Neuron (in vitro differentiated cells): ENCODE measurements around the gene CTIF.

Experiments used
- H2AFZ ChIP-seq: one replicate; pipeline ENCODE4 v1.6.1; 2013; ENCODE audit warnings: low read depth, mild to moderate bottlenecking, inconsistent platforms, low read length, moderate library complexity
- H3K27me3 ChIP-seq: one replicate; pipeline ENCODE4 v1.6.1; 2013; ENCODE audit warnings: low read length; ENCODE audit not compliant: insufficient read depth
- H3K36me3 ChIP-seq: one replicate; pipeline ENCODE4 v1.6.1; 2013; ENCODE audit warnings: low read length; ENCODE audit not compliant: insufficient read depth
- H3K4me1 ChIP-seq: one replicate; pipeline ENCODE4 v1.6.1; 2013; ENCODE audit warnings: low read length; ENCODE audit not compliant: insufficient read depth
- H3K4me3 ChIP-seq: 2 replicates; pipeline ENCODE4 v1.5.1; 2013; ENCODE audit warnings: mild to moderate bottlenecking, low read length, moderate library complexity
- H3K9me3 ChIP-seq: one replicate; pipeline ENCODE4 v1.6.1; 2013; ENCODE audit warnings: low read length

CTIF gene

DNA sequence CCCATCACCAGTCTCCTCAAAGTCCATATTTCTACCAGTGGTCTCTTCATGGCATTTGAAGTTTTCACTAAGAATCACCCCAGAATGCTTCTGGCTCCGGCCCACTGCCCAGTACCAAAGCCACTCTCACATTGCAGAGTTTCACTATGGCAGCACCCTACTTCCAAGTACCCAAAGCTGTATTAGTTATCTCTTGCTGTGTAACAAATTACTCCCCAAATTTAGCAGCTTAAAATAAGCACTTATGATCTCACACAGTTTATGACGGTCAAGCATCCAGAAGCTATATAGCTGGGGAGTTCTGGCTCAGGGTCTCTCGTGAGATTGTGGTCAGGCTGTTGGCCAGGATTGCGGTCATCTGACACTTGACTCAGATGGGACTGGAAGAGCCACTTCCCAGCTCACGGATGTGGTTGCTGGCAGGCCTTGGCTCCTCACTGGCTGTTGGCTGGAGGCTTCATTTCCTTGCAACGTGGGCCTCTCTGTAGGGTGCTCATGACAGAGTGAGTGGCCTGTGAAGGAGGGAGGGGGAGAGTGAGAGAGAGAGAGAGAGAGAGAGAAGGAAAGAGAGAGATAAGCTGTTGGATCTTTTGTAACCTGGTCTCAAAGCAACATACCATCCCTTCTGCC, 189.5 kb downstream of the CTIF start:
- peaks cover 8% of the 10 kb centered on the region for H3K9me3 ChIP-seq
- H3K27me3 ChIP-seq: no peaks in the 10 kb centered on the region
- no peak overlapping the region for H3K4me3 ChIP-seq
- H2AFZ ChIP-seq: no peak overlapping the region
- H3K4me1 ChIP-seq: peaks cover 3% of the 10 kb centered on the region
- no peaks in the 10 kb centered on the region for H3K36me3 ChIP-seq

DNA sequence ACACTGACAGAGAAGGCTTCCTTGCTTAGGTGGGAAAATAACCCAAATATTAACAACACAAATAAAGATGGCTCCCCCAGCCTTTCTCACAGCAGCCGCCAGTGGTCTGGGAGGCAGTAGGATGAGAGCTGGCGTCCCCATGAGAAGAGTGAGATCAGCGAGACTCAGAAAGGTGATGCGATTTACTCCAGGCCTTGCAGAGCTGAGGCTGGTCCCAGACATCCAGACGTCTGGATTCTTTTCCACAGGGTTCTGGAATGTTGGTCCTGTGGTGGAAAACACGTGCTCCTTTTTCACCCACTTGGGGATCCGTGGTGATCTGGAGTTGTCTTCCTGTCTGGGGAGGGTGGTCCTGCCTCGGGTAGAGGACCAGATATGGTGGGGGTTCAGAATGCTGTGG, 190.6 kb downstream of the CTIF start:
- no peak overlapping the region for H2AFZ ChIP-seq
- no peak overlapping the region for H3K4me3 ChIP-seq
- no peaks in the 10 kb centered on the region for H3K27me3 ChIP-seq
- H3K36me3 ChIP-seq: no peaks in the 10 kb centered on the region
- H3K9me3 ChIP-seq: peaks cover 8% of the 10 kb centered on the region
- H3K4me1 ChIP-seq: peaks cover 8% of the 10 kb centered on the region

DNA sequence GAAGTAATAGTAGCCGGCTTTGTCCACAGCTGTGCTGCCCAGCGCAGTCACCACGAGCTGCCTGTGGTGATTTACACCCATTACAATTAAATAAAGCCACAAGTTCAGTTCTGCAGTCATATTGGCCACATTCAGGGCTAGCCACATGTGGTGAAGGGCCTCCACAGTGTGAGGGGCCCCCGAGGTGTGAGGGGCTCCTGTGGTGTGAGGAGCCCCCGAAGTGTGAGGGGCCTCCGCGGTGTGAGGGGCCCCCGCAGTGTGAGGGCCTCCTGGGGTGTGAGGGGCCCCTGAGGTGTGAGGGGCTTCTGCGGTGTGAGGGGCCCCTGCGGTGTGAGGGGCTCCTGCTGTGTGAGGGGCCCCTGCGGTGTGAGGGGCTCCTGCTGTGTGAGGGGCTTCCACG, 191.2 kb downstream of the CTIF start:
- Histone ChIP-seq H3K27me3 (no peaks in the 10 kb centered on the region), H3K4me1 (peaks cover 8% of the 10 kb centered on the region), H3K36me3 (no peaks in the 10 kb centered on the region)

DNA sequence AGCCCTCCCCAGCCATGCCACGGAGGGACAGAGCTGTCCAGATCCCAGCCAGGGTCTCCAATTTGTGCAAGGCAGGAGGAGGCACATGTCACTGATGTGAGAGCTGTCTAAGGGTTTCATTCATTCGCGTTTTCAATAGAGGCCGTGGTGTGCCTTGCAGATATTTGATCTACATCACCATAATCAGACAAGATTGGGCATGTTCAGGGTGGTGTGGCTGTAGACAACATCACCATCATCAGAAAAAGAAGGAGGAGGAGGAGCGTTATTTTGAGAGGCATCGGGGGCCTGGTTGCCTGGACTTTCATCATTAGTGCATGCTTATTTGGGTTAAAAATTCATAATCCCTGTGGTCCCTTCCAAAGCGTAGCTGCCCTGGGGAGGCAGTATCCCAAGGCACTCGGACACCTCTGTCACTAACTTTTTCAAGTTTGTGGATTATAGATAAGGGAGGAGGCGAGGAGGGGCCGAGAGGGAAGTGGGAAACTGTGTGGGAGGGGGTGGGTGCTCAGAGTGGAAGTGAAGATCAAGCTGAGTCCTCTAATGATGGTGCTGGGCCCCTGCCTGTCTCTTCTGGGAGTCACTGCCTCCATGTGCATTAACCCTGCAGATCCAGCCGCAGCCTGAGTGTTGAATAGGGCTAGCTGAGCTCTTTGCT, 194.1 kb downstream of the CTIF start:
- H3K9me3 ChIP-seq: no peaks in the 10 kb centered on the region
- H3K27me3 ChIP-seq: no peaks in the 10 kb centered on the region
- peaks cover 8% of the 10 kb centered on the region for H3K4me1 ChIP-seq
- no peak overlapping the region for H3K4me3 ChIP-seq
- H2AFZ ChIP-seq: no peak overlapping the region
- H3K36me3 ChIP-seq: no peaks in the 10 kb centered on the region

More for the DNA sequence above, 191.2 kb downstream of the CTIF start:
- Histone ChIP-seq H3K4me3 (no peak overlapping the region), H2AFZ (no peak overlapping the region), H3K9me3 (peaks cover 8% of the 10 kb centered on the region)

DNA sequence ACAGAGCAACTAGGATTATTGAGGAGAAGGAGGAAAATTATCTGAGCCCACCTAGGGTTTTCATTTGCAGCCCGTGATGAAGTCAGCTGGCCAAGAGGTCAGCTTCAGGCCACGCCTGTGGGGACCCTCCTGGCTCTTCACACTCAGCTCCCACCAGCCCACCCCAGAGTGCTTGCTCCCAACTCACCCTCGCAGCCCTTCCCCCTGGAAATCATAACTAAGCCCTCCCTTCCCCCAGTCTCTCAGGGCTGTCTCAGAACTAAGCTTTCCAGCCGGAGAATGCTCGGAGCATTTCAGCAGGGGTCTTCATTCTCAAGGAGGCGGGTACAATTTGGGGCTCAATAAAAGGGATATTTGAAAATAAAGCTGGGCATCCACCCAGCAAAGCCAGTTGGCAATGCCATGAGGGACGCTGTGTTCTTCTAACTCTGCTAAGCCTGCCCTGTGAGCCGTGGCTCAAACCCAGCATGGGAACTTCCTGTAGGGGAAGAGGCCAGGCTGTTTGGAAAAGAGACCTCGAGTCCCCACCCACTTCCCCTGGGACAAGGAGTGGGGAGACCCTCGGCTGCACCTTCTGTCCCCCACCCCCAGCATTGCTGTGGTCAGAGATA, 194.9 kb downstream of the CTIF start:
- Histone ChIP-seq H3K4me3 (no peak overlapping the region), H3K36me3 (no peaks in the 10 kb centered on the region), H3K27me3 (no peaks in the 10 kb centered on the region), H3K9me3 (no peaks in the 10 kb centered on the region), H2AFZ (no peak overlapping the region), H3K4me1 (peaks cover 8% of the 10 kb centered on the region)

DNA sequence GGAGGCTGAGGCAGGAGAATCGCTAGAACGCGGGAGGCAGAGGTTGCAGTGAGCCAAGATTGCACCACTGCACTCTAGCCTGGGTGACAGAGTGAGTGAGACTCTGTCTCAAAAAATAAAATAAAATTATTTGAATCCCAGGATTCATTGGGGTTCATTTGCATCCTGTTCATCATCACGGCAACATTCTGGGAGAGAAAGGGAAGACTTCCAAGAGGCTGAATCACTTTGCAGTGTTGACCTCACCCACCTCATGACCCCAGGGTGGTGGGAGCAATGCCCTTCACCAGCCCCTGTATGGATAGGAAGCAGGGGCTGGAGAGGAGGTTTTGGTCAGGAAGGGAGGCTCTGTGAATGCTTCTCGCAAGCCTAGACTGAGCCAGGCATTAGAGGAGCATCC, 195.6 kb downstream of the CTIF start:
- no peaks in the 10 kb centered on the region for H3K9me3 ChIP-seq
- no peak overlapping the region for H3K4me3 ChIP-seq
- H3K36me3 ChIP-seq: no peaks in the 10 kb centered on the region
- H2AFZ ChIP-seq: no peak overlapping the region
- H3K4me1 ChIP-seq: peaks cover 8% of the 10 kb centered on the region
- no peaks in the 10 kb centered on the region for H3K27me3 ChIP-seq

DNA sequence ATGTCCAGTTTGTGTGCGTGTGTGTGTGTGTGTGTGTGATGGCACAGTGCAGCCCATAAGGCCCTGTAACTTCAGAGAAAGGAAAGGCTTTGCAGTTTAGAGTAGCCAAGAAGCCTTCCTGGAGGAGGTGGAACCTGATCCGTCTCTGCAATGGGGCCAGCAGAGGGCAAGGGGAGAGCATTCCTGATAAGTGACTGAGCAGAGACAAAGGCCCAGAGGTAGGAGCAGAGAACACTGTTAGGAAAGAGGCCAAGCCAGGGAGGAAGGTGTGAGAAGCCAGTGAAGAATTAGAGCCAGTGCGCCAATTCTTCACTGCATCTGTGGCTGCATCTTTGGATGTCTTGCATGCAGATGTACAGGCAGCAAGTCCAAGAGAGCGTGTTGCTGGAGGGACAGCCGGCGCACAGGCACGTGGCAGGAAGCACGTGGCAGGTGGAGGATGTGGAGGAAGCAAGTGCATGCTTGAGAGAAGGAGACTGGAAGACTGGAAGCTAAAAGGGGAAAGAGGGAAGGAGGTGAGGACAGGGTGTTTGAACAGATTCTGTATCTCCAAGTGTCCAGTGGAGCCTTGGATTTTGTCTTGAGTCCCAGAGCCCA, 196.3 kb downstream of the CTIF start:
- no peaks in the 10 kb centered on the region for H3K9me3 ChIP-seq
- no peaks in the 10 kb centered on the region for H3K27me3 ChIP-seq
- H3K4me3 ChIP-seq: no peak overlapping the region
- H3K4me1 ChIP-seq: peaks cover 8% of the 10 kb centered on the region
- H2AFZ ChIP-seq: no peak overlapping the region
- no peaks in the 10 kb centered on the region for H3K36me3 ChIP-seq

DNA sequence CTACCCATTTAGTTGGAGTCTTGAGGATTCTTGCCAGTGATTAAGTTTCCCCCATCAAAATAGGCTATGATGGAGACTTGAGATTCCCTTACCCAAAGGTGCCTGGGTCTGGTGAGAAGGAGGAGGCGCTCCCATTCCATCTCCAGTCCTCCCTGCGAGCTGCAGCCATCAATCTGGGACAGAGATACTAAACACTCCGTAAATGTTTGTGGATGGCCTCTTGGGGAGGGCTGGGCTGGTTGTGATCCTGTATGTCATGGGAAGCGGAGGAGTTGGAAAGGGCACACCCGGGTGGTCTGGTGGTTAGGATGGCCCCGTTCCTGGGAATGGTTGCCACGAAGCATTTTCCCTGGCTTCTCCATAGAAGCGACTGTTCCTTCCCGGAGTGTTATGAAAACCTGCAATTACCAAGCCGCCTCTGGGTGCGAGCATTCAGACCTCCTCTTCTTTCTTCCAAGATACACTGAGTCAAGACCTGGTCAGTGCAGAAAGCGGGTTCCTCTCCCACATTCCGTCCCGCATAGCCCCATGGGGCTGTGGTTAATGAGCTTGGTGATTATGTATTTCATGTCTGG, 196.9 kb downstream of the CTIF start:
- no peak overlapping the region for H3K4me3 ChIP-seq
- H3K27me3 ChIP-seq: no peaks in the 10 kb centered on the region
- no peaks in the 10 kb centered on the region for H3K9me3 ChIP-seq
- H2AFZ ChIP-seq: no peak overlapping the region
- H3K4me1 ChIP-seq: peaks cover 8% of the 10 kb centered on the region
- H3K36me3 ChIP-seq: no peaks in the 10 kb centered on the region

DNA sequence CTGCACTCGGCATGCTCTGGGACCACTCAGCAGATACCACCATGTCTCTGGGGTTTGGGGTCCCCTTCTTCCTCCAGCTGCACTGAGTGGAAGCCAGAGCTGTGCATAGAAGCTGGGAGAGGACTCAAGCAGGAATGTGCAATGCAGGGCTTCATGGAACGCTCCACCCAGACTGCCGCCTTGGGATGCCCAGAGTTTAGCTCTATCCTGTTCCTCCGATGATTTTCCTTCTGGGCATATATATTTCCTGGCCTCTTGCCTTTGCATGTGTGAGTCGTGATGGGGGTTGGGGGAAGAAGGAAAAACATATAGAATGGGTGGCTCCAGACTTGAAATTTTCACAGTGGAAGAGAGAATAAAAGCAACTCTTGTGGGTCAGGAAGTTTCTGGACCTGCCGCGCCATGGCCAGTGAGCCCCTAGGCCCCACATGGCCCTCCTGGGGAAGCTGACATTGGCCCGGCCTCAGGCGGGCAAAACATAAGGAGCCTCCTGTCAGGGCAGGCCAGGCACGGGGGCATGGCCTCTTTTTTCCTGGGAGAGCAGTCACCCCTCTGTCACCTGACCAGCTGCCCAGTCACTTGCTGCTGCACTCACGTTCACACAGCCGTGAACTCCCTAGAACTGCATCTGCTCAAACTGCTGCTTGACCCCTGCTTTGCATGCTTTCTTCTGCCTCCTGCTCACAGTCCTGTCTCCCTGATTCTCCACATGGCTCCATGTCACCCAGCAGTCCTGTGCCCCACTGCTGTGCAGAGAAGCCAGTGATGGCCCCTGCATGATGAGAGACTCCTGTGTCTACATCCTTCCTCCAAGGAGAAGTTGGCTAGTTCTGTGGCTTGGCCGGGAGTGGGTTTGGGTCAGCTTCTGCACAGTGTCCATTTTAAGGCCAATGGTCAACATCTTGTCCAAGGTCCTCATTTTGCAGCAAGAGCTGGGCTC, 197.8 kb downstream of the CTIF start:
- Histone ChIP-seq H3K9me3 (no peaks in the 10 kb centered on the region), H3K4me3 (no peak overlapping the region), H2AFZ (no peak overlapping the region), H3K36me3 (no peaks in the 10 kb centered on the region), H3K4me1 (peaks cover 8% of the 10 kb centered on the region), H3K27me3 (no peaks in the 10 kb centered on the region)

DNA sequence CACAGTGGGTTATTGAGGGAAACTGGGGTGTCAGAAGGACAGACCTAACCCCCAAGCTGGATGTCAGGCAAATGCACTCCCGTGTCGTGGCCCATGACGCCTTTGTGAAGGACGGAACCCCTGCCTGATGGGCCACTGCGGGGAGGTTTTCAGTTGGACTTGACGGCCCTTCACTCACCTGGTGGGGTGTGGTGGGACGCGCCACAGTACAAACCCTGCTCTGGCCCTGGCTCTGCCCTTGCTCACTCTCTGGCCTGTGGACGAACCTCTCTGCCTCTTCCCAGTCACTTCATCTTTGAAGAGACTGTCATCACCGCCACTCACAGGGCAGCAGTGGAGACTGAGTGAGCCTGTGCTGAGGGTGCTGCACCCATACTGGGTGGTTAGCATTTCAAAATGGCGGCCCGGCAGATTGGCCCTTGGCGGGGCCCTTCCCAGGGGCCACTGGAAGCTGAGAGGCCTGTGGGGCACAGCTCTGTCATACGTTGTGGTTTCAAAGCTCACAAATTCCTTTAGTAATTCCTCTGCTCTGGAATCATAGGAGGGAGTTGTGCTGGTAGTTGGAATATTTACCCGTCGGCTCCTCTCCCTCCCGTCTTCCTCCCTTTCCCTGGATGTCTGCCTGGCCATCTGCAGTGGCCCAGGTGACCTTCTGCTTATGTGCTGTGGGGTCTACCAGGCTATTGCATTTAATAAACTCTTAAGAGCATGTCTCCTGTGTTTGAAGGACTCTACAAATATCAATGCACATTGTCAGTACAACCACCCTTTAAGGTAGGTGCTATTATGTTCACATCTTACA, 200.6 kb downstream of the CTIF start:
- Histone ChIP-seq H3K27me3 (no peaks in the 10 kb centered on the region), H3K4me1 (no peaks in the 10 kb centered on the region), H3K4me3 (no peak overlapping the region), H2AFZ (no peak overlapping the region), H3K36me3 (no peaks in the 10 kb centered on the region), H3K9me3 (no peaks in the 10 kb centered on the region)

DNA sequence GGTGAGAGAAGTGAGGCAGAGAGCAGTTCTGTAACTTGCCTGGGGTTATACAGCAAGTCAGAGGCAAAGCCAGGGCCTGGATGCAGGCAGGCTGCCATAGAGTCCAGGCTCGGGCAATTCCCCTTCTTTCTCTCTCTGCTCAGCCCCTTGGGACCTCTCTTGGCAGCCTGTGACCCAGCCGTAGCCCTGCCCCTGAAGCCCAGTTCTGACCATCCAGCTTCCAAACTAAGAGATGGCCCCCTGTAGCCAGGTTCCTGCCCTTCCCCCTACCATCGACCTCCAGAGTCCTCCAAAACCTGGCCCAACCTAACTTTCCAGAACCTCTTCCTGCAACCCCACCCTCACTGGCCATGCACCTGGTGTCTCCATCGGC, 201.2 kb downstream of the CTIF start:
- H3K4me3 ChIP-seq: no peak overlapping the region
- H3K27me3 ChIP-seq: no peaks in the 10 kb centered on the region
- no peak overlapping the region for H2AFZ ChIP-seq
- H3K9me3 ChIP-seq: no peaks in the 10 kb centered on the region
- H3K36me3 ChIP-seq: no peaks in the 10 kb centered on the region
- no peaks in the 10 kb centered on the region for H3K4me1 ChIP-seq
